Stimulated activated CD4-positive, alpha-beta T cell treated with anti-CD3 and anti-CD28 coated beads, TNF-alpha, amount 100 ng/mL, for 24 hours (primary cell): ENCODE data around the gene RIN3.
"Not testable (repeated sequence)": the region's sequence is repeated elsewhere in the genome, so short reads cannot be mapped to it uniquely, and the experiment has no call there.

ENCODE experiments used
- DNase-seq, 3 experiments: peaks; one replicate each; pipeline ENCODE4 v3.0.0-alpha.2; 2020; ENCODE audit warnings: low read depth in 3 of 3

RIN3 gene

DNA sequence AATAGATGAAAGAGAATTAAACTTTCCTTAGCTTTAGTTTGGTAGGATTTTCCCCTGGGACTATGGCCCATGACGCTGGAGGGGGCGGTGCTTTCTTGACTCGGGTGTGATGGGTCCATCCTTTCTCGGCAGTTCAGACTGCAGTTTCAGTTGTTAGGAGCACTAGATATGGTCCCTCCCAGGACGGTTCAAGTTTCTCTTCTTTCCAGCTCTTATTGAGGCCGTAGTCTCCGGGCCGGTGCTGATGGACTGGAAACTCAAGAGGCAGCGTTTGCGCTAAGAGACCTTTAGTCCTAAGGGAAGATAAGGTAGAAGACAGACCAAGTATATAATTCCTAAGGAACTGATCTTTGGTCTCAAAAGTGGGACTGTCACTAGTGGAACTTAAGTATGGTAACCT, 111.2 kb downstream of the RIN3 start:
- DNase-seq = no peak

DNA sequence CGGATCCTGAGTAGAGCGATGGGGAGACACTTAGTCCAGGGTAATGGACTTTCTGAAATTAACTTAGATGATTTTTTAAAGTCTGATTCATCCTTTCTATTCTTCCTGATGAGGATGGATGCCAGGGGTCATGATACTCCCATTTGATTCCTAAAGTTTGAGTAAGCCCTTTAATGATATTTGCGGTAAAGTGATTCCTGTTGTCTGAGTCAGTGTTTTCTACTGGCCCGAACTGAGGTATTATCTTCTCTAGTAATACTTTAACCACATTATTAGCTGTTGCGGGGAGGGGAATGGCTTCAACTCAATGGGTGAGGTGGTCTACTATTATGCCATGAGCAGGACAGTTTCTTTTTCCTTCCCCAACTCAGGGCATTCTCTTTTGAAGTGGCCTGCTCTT, 111.6 kb downstream of the RIN3 start:
- no peak for DNase-seq

DNA sequence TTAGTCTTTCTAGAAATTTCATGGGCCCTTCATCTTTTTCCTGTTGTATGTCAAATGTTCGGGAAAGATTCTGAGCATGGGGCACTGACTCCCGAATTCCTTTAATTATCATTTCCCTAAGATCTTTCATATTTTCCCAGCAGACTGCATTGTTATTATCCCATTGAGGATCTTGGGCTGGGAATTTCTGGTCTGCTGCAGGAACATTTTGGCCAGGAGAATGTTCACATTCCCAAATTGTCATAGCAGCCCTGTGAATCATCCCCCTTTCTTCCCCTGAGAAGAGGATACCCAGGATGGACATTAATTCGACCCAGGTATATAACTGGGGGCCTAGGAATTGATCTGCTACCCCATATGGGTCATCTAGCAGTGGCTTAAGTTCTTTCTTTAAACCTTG, 112.5 kb downstream of the RIN3 start:
- DNase-seq = no peak

DNA sequence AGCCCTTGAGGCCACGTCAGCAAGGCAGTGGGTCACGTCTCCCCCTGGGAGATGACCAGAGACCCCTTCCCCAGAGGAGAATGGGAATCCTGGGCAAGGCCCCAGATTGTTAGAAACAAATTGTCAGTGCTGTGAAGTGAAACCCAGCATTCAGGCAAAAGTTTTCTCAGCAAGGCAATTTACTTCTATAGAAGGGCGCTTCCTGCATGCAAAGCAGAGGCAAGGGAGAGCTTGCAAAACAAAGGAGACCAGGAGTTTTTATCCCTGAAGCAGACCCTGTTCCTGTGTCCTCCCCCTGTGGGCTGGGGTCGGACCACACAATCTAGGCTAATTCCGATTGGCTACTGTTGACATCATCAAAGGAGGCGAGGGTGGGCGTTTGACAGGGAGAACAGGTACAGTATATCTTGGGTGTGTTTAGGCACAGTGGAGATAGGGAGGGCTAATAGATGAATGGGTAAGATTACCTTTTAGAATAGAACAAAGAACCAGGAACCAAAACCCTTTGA, 114.2 kb downstream of the RIN3 start:
- no peak for DNase-seq

DNA sequence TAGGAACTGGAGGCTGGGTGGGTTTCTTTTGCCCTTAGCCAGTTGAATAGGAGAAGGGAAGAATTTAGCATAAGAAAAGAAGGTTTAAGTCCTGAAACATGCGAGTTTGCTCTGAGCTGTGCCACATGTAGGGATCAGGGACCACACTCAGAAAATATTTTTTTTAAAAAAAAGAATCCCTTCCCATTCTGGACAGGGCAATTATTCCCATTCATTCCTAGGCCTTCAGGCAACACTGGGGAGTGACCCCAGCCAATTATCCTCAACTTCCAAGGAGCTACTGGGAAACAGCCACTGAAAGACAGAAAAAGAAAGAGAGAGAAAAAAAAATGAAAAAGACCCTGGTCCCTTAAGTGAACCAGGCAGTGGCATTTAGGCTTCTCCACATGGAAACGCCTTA, 115.1 kb downstream of the RIN3 start:
- no peak for DNase-seq

DNA sequence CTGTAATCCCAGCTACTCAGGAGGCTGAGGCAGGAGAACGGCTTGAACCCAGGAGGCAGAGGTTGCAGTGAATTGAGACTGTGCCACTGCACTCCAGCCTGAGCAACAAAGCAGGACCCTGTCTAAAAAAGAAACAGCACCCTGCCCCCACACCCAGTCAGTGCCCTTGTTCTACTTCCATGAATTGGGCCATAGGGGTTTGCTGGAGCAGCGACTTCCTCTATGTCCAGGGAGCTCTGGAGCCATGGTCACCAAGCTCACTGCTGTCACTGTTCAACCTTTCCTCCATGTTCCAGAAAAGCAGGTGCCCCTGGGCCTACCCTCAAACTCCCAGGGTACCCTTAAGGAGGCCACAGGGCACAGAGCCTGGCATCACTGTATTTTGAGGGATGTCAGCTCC, 116.8 kb downstream of the RIN3 start:
- DNase-seq = no peak

DNA sequence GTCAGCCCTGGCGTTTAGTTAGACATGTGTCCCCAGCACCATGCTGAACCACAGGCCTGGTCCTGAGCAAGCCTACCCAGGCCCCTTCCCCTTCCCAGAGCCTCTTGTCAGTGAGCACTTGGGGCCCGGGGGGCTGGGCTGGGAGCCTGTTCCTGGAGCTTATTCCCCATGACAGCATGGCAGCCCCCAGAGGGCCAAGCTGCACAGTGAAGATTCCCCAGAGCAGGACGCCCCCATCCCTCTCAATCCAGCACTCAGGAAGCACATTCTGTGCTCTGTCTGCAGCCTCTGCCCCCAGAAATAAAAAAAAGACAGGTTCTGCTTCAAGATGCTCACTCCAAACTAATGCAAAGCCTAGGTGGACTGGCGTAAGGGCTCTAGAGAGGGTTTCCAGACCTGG, 117.5 kb downstream of the RIN3 start:
- no peak for DNase-seq

DNA sequence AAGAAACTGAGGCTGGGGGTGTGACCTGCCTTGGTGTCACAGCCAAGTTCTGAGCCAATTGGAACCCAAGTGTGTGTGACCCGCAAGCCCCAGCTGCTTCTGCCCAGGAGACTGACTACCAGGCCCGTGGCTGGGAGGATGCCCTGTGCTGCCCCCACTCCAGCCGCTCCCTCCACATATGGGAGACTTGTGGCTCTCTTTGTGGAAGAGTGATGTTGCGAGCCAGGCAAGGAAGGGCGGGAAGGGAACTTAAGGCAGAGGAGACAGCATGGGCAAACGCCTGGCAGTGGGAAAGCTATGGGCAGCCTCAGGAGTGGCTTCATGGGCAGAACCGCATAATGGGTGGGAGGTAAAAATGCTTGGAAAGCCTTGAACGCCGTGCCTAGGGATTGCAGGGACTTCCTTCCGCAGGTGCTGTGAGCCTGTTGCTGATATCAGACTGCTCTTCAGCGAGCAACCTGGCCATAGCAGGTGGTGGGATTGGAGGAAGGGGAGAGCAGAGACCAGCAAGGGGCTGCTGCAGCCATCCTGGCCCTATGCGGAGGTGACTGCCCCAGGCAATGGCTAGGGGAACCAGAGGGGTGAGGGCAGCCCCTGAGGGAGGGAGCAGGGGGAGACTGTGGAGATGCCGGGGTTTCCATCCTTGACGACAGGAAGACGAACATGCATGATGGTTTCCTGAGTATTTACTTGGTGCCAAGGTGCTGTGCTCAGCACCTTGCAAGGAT, 119.1 kb downstream of the RIN3 start:
- no peak for DNase-seq

DNA sequence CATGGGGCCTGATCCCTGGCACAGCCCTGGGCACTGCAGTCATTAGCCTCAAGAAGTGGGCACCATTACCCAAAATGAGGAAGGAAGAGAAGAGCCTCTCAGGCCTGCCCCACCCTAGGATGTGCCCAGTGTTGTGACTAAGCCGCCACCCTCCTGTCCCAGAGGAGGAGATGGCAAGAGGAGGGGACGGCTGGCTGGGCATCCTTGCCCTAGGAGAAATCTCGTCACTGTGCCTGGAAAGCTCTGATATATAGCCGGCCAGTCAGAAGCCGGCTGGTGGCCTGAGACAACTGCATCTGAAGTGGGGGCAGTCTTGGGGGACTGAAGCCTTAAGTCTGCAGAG, 119.7 kb downstream of the RIN3 start:
- no peak for DNase-seq

DNA sequence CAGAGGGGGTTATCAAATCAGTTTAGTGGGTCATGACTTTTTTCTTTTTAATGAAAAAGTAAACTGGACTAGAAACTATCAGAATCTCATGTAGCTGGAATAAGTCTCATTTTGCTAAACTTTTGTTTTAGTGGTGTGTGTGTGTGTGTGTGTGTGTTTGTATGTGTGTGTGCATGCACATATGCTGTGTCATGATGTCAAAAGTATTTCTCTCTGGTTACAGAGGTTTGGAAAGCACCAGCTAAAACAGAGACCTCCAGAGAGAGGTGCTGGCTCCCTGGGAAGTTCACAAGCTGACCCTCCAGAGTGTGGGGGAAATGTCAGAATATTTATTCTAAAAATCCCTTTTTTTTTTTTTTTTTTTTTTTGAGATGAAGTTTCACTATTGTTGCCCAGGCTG, 120.1 kb downstream of the RIN3 start:
- DNase-seq = no peak

DNA sequence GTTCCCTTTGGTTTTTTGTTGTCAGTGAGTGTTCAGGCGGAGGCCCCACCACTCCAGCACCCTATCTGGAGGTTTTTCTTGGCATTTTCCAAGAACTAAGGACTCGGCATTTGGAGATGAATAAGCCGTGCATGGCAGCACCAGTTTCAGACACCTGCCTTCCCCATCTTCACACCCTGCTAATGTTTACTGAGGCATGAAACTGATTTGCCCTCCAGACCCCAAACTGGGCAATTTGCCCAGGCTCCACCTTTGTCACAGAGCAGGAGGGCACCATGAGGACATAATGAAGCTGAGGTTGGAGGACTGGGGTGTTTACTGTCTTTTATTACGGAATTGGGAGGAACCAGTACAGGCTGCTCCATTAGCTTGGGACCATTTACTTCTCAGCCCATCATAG, 121.5 kb downstream of the RIN3 start:
- DNase-seq = no peak

DNA sequence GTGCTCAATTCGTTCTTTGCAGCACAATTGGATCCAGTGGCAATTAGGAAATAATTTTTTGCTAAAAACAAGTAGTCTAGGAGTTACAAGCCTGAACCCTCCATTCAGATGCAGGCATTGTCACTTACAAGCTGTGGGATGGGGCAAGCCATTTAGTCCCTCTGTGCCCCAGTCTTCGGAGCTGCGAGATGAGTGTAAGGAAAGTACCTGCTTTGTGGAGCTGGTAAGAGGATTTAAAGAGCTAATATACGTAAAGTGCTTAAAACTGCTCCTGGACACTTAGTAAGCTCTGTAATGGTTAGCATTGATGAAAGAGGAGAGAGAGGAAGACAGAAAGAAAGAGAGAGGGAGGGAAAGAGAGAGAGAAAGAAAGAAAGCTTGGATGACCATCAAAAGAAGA, 122.3 kb downstream of the RIN3 start:
- no peak for DNase-seq

DNA sequence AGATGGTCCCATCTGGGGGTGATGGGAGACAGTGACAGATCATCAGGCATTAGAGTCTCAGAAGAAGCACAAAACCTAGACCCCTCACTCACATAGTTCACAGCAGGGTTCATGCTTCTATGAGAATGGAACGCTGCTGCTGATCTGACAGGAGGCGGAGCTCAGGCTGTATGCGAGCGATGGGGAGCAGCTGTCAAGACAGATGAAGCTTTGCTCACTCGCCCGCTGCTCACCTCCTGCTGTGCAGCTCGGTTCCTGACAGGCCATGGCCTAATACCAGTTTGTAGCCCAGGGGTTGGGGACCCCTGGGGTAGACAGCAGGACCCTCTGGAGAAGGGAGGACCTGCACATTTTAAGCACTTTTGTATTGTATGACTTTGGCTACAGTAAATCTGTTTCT, 123.6 kb downstream of the RIN3 start:
- no peak for DNase-seq

DNA sequence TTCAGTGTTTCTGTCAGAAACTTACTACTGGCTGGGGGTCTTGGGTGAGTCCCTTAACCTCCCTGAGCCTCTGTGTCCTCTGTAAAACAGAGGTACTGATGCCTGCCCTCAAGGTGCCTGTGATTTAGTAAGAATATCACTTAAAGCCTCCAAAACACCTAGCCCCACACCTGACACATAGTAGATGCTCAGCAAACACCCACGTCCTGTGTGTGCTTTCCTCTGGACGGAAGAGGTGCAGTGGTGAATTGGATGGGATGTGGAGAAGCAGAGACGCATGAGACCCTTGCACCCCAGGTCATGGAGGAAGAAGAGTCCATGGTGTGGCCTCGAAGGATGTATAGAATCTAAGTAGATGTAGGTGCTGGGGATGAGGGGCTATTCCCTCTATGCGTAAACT, 124.3 kb downstream of the RIN3 start:
- DNase-seq = no peak

DNA sequence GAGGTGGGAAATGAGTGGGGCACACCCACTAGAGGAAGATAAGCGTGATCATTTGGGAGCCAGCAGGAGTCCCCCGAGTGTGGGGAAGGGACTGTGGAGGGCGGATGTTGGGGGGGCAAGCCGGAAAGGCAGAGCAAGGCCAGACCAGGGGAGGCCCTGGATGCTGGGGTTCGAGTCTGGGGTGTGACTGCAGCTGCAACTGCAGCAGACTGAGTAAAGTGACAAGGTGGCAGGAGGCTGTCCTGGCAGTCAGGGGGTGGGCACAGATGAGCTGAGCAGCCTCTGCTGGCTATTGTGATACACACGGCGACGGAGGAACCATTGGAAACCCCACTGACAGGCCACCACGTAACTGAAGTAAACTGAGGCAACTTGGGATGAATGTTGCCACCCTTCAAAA, 124.7 kb downstream of the RIN3 start:
- DNase-seq = no peak

DNA sequence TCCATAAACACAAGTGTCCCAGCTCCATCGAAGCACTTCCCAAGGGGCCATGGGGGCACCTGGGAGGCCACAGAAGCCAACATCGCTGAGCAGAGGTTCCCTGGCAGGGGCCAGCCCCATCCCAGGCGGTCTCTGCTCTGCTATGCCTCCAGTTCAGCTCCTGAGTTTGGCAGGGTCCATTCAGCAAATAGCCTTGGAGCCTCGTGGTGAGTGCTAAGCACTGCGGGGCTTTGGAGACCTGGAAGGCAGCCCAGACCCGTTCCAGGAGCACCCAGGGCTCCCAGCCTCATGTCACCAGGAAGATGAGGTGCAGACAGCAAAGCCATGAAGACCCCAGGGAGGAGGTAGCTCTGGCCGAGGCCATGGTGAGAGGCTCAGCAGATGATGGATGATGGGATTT, 125.3 kb downstream of the RIN3 start:
- DNase-seq = no peak

DNA sequence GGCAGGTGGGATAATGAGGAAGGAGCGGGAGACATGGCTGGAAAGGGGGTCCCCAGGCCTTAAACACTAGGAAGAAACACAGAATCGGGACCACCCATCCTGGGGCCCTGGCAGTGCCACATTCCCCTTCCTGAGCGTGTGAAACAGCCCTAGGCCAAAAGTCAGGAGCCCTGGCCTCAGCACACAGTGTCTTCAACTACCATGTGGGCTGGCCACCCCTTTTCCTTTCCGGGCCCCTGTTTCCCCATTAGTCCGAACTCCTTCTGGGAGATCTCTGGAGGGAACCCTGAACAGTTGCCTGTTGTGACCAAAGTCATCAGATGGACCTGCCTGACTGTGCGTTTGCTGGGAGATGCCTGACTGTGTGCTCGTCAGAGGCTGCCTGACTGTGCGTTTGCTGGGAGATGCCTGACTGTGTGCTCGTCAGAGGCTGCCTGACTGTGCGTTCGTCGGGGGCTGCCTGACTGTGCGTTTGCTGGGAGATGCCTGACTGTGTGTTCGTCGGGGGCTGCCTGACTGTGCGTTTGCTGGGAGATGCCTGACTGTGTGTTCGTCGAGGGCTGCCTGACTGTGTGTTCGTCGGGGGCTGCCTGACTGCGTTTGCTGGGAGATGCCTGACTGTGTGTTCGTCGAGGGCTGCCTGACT, 126.0 kb downstream of the RIN3 start:
- not testable (repeated sequence) for DNase-seq

DNA sequence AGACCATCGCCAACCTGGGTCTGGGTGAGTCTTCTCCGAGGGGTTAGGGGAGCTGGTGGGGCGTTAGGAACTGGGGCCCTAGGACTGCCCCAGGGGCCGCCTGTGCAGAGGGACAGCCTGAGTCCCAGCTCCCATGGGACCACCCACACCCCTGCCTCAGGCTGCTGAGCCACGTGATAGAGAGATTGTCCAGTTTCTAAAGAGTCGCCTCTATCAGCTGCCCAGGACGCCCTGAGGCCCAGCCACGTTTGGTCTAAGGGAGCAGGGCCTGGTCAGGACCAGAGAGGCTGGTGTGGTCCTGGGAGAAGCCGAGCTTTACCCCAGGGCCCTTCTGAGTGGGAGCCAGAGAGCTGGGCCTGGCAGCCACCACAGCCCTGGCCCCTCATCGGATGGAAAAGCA, 127.7 kb downstream of the RIN3 start:
- DNase-seq = no peak

DNA sequence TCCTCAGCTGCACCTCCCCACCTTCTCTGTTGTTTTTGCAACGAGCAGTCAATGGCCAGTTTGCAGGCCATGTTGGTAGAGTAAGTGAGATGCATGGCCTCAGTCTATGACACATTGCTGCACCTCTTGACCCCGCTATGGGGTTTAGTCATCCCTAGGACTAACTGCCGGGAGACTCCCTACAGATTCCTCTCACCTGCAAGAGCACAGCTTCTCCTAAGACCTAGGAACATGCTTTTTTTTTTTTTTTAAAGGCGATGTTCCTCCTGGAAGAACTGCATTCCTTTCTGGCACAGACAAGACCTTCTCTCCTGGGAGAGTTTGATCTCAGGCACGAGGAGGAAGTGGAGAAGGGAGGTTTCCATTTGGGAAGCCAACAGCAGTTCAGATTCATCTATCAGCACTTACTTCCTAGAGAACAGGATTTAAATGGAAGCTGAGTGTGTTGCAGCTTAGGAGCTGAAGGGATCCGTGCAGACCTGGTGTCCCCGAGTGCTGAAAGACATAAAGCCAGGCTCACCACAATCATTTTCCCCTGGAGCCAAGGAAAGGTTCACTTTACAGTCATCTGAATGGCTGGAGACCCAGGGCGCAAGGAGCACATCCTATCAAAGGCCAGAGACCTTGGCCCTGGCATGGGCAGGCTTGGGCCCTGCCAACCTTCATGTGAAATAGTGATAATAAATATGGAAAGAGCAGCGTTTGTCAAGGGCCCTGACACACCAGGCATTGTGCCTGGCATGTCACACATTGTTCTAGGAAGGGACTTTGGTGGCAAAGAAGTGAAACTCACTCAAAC, 130.8 kb downstream of the RIN3 start:
- no peak for DNase-seq

DNA sequence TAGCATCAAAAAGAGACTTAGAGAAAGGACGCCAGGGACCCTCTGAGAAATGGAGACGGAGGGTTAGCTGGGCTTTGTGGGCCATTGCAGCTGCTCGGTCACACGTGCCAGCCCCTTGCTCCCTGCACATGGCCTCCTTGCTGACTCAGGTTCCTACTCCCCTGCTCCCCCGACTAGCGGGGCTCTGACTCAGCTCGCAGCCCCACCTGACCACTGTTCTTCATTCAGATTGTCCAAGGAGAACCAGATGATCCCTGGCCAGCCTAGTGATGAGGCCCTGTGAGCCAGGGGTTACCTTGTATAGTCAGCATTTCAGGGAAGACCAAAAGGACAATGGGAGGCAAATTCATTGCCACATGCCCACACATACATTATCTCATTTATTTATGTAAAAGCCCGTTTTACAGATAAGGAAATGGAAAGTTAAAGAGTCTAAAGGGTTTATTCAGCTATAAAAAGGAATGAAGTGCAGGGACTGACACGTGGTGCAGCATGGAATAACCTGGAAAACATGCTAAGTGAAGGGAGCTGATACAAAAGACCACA, 131.5 kb downstream of the RIN3 start:
- DNase-seq = no peak

DNA sequence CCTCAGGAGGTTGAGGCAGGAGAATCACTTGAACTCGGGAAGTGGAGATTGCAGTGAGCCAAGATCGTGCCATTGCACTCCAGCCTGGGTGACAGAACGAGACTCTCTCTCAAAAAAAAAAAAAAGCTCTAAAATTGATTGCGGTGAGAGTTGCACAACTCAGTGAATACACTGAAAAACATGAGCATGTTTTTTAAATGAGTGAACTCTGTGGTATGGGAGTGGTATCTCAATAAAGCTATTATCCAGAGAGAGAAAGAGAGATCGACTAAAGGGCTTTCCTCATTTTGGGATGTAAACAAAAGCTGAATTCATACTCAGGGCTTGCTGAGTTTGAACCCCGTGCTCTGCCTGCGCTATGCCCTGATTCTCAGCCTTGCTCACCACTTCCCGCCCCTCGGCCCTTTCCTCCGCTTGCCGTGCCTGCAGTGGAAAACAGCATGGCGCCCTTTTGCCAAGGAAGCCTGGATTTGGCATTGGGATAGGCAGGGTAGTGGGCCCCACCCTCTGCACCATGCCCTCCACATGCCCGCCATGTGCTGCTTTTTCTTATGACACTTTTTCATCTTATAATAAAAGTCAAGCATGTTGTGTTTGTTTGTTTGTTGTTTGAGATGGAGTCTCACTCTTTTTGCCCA, 132.4 kb downstream of the RIN3 start:
- no peak for DNase-seq
